ENCODE measurements around the gene NTN4.
"Not testable (repeated sequence)": the region's sequence is repeated elsewhere in the genome, so short reads cannot be mapped to it uniquely, and the experiment has no call there.

NTN4 gene

GRCh38 chr12:95622879-95623278 lies 167.7 kb downstream of the NTN4 start:
- H3K27ac ChIP-seq (ENCODE audit: low read depth, low read length, poor library complexity, severe bottlenecking), result no peak overlapping the region
- no peak overlapping the region for H3K4me2 ChIP-seq (ENCODE audit: low read length)
- TF ChIP-seq EZH2 (IDR thresholded peaks at IDR 0.05; ENCODE audit: borderline replicate concordance, low read length) (no peak), CTCF (IDR thresholded peaks at IDR 0.05; ENCODE audit: low read length) (no peak)
- no peaks in the 10 kb centered on the region for H4K20me1 ChIP-seq (ENCODE audit: insufficient read depth, low read length)
- no peaks in the 10 kb centered on the region for H3K9me2 ChIP-seq (ENCODE audit: low read depth, low read length)
- no peak overlapping the region for H3K4me3 ChIP-seq (ENCODE audit: low read depth, low read length, poor library complexity, severe bottlenecking)
- no peaks in the 10 kb centered on the region for H3K79me2 ChIP-seq (ENCODE audit: insufficient read depth, low read length)
- no peaks in the 10 kb centered on the region for H3K9me3 ChIP-seq (ENCODE audit: low read length)
- H3K4me1 ChIP-seq (ENCODE audit: insufficient read depth, low read length, severe bottlenecking), result no peaks in the 10 kb centered on the region
- no peak overlapping the region for H2AFZ ChIP-seq (ENCODE audit: low read length)
- no peak overlapping the region for H3K9ac ChIP-seq (ENCODE audit: low read length)
- H3K27me3 ChIP-seq (ENCODE audit: insufficient read depth, low read length), result no peaks in the 10 kb centered on the region
- no peaks in the 10 kb centered on the region for H3F3A ChIP-seq (ENCODE audit: insufficient read depth, low read length)
- H3K36me3 ChIP-seq (ENCODE audit: insufficient read depth, low read length), result no peaks in the 10 kb centered on the region

GRCh38 chr12:95621725-95622124 lies 168.8 kb downstream of the NTN4 start:
- Histone ChIP-seq H3K27ac (ENCODE audit: low read depth, low read length, poor library complexity, severe bottlenecking) (no peak overlapping the region), H3K9ac (ENCODE audit: low read length) (no peak overlapping the region), H3K79me2 (ENCODE audit: insufficient read depth, low read length) (no peaks in the 10 kb centered on the region), H3F3A (ENCODE audit: insufficient read depth, low read length) (no peaks in the 10 kb centered on the region), H3K36me3 (ENCODE audit: insufficient read depth, low read length) (no peaks in the 10 kb centered on the region), H3K27me3 (ENCODE audit: insufficient read depth, low read length) (no peaks in the 10 kb centered on the region), H3K4me1 (ENCODE audit: insufficient read depth, low read length, severe bottlenecking) (no peaks in the 10 kb centered on the region), H2AFZ (ENCODE audit: low read length) (no peak overlapping the region), H3K4me2 (ENCODE audit: low read length) (no peak overlapping the region), H3K9me2 (ENCODE audit: low read depth, low read length) (no peaks in the 10 kb centered on the region), H3K4me3 (ENCODE audit: low read depth, low read length, poor library complexity, severe bottlenecking) (no peak overlapping the region), H3K9me3 (ENCODE audit: low read length) (no peaks in the 10 kb centered on the region), H4K20me1 (ENCODE audit: insufficient read depth, low read length) (no peaks in the 10 kb centered on the region)
- TF ChIP-seq CTCF (IDR thresholded peaks at IDR 0.05; ENCODE audit: low read length), result no peak
- TF ChIP-seq EZH2 (IDR thresholded peaks at IDR 0.05; ENCODE audit: borderline replicate concordance, low read length), result no peak

GRCh38 chr12:95620171-95620570 lies 170.4 kb downstream of the NTN4 start:
- H3K9me3 ChIP-seq (ENCODE audit: low read length), result no peaks in the 10 kb centered on the region
- H3K9ac ChIP-seq (ENCODE audit: low read length), result no peak overlapping the region
- no peaks in the 10 kb centered on the region for H3F3A ChIP-seq (ENCODE audit: insufficient read depth, low read length)
- H3K9me2 ChIP-seq (ENCODE audit: low read depth, low read length), result no peaks in the 10 kb centered on the region
- no peak for TF ChIP-seq EZH2 (IDR thresholded peaks at IDR 0.05; ENCODE audit: borderline replicate concordance, low read length)
- no peak for TF ChIP-seq CTCF (IDR thresholded peaks at IDR 0.05; ENCODE audit: low read length)
- H3K36me3 ChIP-seq (ENCODE audit: insufficient read depth, low read length), result no peaks in the 10 kb centered on the region
- H3K4me3 ChIP-seq (ENCODE audit: low read depth, low read length, poor library complexity, severe bottlenecking), result no peak overlapping the region
- no peaks in the 10 kb centered on the region for H3K27me3 ChIP-seq (ENCODE audit: insufficient read depth, low read length)
- no peak overlapping the region for H3K4me2 ChIP-seq (ENCODE audit: low read length)
- H3K4me1 ChIP-seq (ENCODE audit: insufficient read depth, low read length, severe bottlenecking), result no peaks in the 10 kb centered on the region
- no peaks in the 10 kb centered on the region for H4K20me1 ChIP-seq (ENCODE audit: insufficient read depth, low read length)
- no peaks in the 10 kb centered on the region for H3K79me2 ChIP-seq (ENCODE audit: insufficient read depth, low read length)
- no peak overlapping the region for H3K27ac ChIP-seq (ENCODE audit: low read depth, low read length, poor library complexity, severe bottlenecking)
- no peak overlapping the region for H2AFZ ChIP-seq (ENCODE audit: low read length)

- H4K20me1 ChIP-seq (ENCODE audit: insufficient read depth, low read length); H3K4me2 ChIP-seq (ENCODE audit: low read length); H3K4me1 ChIP-seq (ENCODE audit: insufficient read depth, low read length, severe bottlenecking); H3K27me3 ChIP-seq (ENCODE audit: insufficient read depth, low read length); H3K9me2 ChIP-seq (ENCODE audit: low read depth, low read length); H2AFZ ChIP-seq (ENCODE audit: low read length); H3K4me3 ChIP-seq (ENCODE audit: low read depth, low read length, poor library complexity, severe bottlenecking); H3K27ac ChIP-seq (ENCODE audit: low read depth, low read length, poor library complexity, severe bottlenecking); H3K79me2 ChIP-seq (ENCODE audit: insufficient read depth, low read length); H3F3A ChIP-seq (ENCODE audit: insufficient read depth, low read length); H3K36me3 ChIP-seq (ENCODE audit: insufficient read depth, low read length); H3K9ac ChIP-seq (ENCODE audit: low read length); H3K9me3 ChIP-seq (ENCODE audit: low read length): not testable (repeated sequence)
Measured at GRCh38 chr12:95616470-95616869, 174.1 kb downstream of the NTN4 start.

Measured in OCI-LY1 (cell line).